Prostate gland (tissue), 2 donors: ENCODE data around the gene CSNK1G1. TPM values are rescaled to one million over a fixed set of nuclear protein-coding genes. Genes with fewer than 3 reads are reported as not detected.

Source experiments
- DNase-seq: peaks from one replicate; pipeline ENCODE4 v3.0.0-alpha.2; 2019; ENCODE audit warnings: low spot score
- H3K27ac ChIP-seq, 2 donors: fragments of 200-600 bp; sonication (generic); 2 replicates each; pipeline ENCODE4 v1.5.1; 2017 to 2019
- H3K27me3 ChIP-seq: fragments of 200-600 bp; sonication (generic); replicated peaks from 2 replicates; pipeline ENCODE4 v1.5.1; 2019; ENCODE audit not compliant: insufficient read depth
- H3K36me3 ChIP-seq, 2 donors: fragments of 200-600 bp; sonication (generic); 1 replicate in 1 of 2; 2 replicates in 1 of 2; pipeline versions ENCODE4 v1.5.1 to v1.8.1; 2017 to 2019
- H3K4me1 ChIP-seq: fragments of 200-600 bp; sonication (generic); replicated peaks from 2 replicates; pipeline ENCODE4 v1.5.1; 2019
- H3K4me3 ChIP-seq, 2 donors: fragments of 200-600 bp; sonication (generic); 2 replicates each; pipeline ENCODE4 v1.5.1; 2017 to 2019
- H3K9me3 ChIP-seq: fragments of 200-600 bp; sonication (generic); 2 replicates; pipeline ENCODE4 v1.5.1; 2017
- CTCF ChIP-seq, 4 experiments: fragments of 200-600 bp in 2 of 4; fragments of 450-650 bp in 2 of 4; sonication (generic) in 2 of 4; IDR thresholded peaks; 1 replicate in 3 of 4; 2 replicates in 1 of 4; pipeline ENCODE4 v1.5.1; 2016 to 2019; ENCODE audit warnings: antibody characterized with exemption in 4 of 4, mild to moderate bottlenecking in 2 of 4, moderate library complexity in 2 of 4
- POLR2A ChIP-seq: fragments of 450-650 bp; IDR thresholded peaks from one replicate; pipeline ENCODE4 v1.6.1; 2016; ENCODE audit warnings: antibody characterized with exemption, mild to moderate bottlenecking
- POLR2AphosphoS5 ChIP-seq: sonication (generic); formaldehyde crosslinking; IDR thresholded peaks from one replicate; pipeline ENCODE4 v1.6.1; 2017; ENCODE audit warnings: antibody characterized with exemption
- WGBS: methylation state at CpG from one replicate; pipeline ENCODE4 v1.1.5; 2018; 5-methylcytosine and 5-hydroxymethylcytosine counted together
- intact Hi-C: fragments of 100-400 bp; cut with DNase I; formaldehyde crosslinking; loops from one replicate; pipeline ENCODE4 v1.14.2; 2022
- total RNA-seq, 2 donors: library from RNA; depleted of rRNA; stranded (reverse); fragments of >200 nt; gene quantifications; one replicate each; pipeline ENCODE4 v1.1.0, GENCODE V29; 2016

CSNK1G1 gene
- total RNA-seq, 2 donors from 2014 or later, result 9.2 to 20.6 TPM

- no peak for DNase-seq
- no peak overlapping the region for H3K27ac ChIP-seq
- TF ChIP-seq POLR2A (no peak), CTCF (IDR thresholded peaks at IDR 0.05) (no peak), POLR2AphosphoS5 (no peak)
- H3K36me3 ChIP-seq, result no peaks in the 10 kb centered on the region
- intact Hi-C loops, result no loop called here
- H3K27me3 ChIP-seq, result no peaks in the 10 kb centered on the region
- no peaks in the 10 kb centered on the region for H3K4me1 ChIP-seq
- H3K9me3 ChIP-seq, result no peaks in the 10 kb centered on the region
- WGBS, result 60% methylated on average over 8 of the region's 8 CpGs
- H3K4me3 ChIP-seq, result no peak overlapping the region
These were observed 175.6 kb downstream of the CSNK1G1 start for GRCh38 chr15:64180235-64180824.

GRCh38 chr15:64166102-64166890, 189.7 kb downstream of the CSNK1G1 start:
- TF ChIP-seq POLR2AphosphoS5 (no peak), POLR2A (no peak), CTCF (IDR thresholded peaks at IDR 0.05) (no peak)
- Histone ChIP-seq H3K4me3 (no peak overlapping the region), H3K9me3 (no peaks in the 10 kb centered on the region), H3K36me3 (no peaks in the 10 kb centered on the region), H3K27me3 (no peaks in the 10 kb centered on the region), H3K4me1 (peaks cover 5% of the 10 kb centered on the region), H3K27ac (no peak overlapping the region)
- intact Hi-C loops, result no loop called here
- 71% methylated on average over 5 of the region's 5 CpGs for WGBS
- no peak for DNase-seq

GRCh38 chr15:64164436-64164835, 191.5 kb downstream of the CSNK1G1 start:
- intact Hi-C loops, result loop anchor here (5.0 kb wide), 1 partner anchor 67 kb away; the partner anchor contains the start of gene SNX1
- no peak overlapping the region for H3K27ac ChIP-seq
- H3K36me3 ChIP-seq, result peaks cover 6 to 10% of the 10 kb centered on the region in 2 donors
- no peak for DNase-seq
- H3K4me3 ChIP-seq, result no peak overlapping the region
- TF ChIP-seq POLR2A (no peak), POLR2AphosphoS5 (no peak), CTCF (IDR thresholded peaks at IDR 0.05) (no peak)
- H3K27me3 ChIP-seq, result no peaks in the 10 kb centered on the region
- WGBS, result 96% methylated on average over 4 of the region's 4 CpGs
- peaks cover 11% of the 10 kb centered on the region for H3K4me1 ChIP-seq
- no peaks in the 10 kb centered on the region for H3K9me3 ChIP-seq

- TF ChIP-seq POLR2A (no peak), CTCF (IDR thresholded peaks at IDR 0.05) (no peak), POLR2AphosphoS5 (no peak)
- no peak for DNase-seq
- H3K9me3 ChIP-seq, result no peaks in the 10 kb centered on the region
- 50% methylated on average over 14 of the region's 14 CpGs for WGBS
- peak overlapping the region; percentile 79 to 85 for H3K27ac ChIP-seq
- H3K4me1 ChIP-seq, result peaks cover 15% of the 10 kb centered on the region
- H3K4me3 ChIP-seq, result peak overlapping the region; percentile 78 to 80
- H3K36me3 ChIP-seq, result peaks cover 11 to 16% of the 10 kb centered on the region in 2 donors
- intact Hi-C loops, result loop anchor here (1.0 to 5.0 kb wide), 2 partner anchors 67 to 192 kb away; partner anchors contain the start of genes CSNK1G1 and SNX1
- H3K27me3 ChIP-seq, result no peaks in the 10 kb centered on the region
These were observed 192.2 kb downstream of the CSNK1G1 start for GRCh38 chr15:64163659-64164362.
